ENCODE data around the gene TMEM40. TPM values are rescaled to one million over a fixed set of nuclear protein-coding genes. Genes with fewer than 3 reads are reported as not detected.
"Not testable (repeated sequence)": the region's sequence is repeated elsewhere in the genome, so short reads cannot be mapped to it uniquely, and the experiment has no call there.

The TMEM40 gene
- total RNA-seq, 1 experiment from 2014 or later = not detected

DNA sequence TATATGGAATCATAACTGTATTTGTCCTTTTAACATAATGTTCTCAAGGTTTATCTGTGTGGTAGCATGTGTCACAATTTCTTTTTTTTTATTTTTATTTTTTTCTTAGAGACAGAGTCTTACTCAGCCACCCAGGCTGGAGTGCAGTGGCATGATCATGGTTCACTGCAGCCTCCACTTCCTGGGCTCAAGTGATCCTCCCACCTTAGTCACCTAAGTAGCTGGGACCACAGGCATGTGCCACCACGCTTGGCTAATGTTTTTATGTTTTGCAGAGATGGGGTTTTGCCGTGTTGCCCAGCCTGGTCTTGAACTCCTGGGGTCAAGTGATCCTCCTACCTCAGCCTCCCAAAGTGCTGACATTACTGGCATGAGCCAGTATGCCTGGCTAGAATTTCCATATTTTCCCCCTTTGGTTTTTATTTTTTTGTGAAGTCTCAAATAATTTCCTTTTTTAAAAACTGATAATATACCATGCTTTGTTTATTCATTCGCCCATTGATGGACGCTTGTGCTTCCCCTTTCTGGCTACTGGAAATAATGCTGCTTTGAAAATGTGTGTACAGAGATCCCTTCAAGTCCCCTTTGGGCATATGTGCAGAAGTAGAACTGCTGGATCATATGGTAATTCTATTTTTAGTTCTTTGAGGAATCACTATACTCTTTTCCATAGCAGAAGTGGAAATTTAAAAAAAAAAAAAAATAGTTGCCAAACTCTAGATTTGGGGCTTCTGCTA is 28.4 kb downstream of the TMEM40 start:
- in situ Hi-C loops (cut with HindIII; ENCODE audit: low pct_unique_long_range_greater_than_20kb, low sequenced_read_pairs) = no loop called here
- peak; percentile 52 for DNase-seq (ENCODE audit: low read depth)

DNA sequence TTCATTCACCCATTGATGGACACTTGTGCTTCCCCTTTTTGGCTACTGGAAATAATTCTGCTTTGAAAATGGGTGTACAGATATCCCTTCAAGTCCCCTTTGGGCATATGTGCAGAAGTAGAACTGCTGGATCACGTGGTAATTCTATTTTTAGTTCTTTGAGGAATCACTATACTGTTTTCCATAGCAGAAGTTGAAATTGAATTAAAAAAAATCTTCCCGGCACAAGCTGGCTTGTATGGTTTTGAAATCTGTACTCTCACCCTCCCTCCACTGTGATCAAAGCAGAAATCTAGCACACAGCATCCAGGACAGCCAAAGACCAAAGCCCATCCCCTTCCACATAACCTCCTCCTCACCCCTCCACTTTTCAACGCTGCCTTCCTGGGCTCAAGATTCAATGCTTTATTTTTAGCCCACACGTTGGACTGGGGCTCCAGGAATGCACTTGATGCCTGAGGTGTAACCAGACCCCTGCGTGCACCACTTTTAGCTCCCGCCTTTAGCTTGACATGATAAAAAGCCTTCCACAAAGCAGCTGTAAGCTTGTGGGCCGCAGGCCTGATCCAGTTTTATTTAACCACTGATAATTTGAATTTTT is 29.9 kb downstream of the TMEM40 start:
- no peak for DNase-seq (ENCODE audit: low read depth)
- in situ Hi-C loops (cut with HindIII; ENCODE audit: low pct_unique_long_range_greater_than_20kb, low sequenced_read_pairs) = no loop called here

DNA sequence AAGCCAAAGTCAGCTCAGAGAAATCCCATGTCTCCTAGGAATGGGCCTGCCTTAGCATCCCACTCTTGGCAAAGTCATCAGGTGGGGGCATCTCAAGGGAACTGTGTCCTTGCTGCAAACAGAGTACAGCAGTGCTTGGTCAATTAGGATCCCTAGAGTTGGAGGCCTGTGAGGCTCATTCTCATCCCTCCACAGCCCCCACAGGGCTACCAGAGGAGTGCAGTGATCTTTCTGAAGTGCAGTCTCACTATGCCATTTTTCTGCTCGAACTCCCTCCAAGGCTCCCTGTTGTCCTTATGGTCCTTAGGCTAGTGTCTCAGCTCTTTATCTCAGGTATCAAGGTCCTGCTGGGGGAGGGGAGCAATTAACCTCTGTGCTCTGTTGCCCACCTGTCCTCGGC is 31.1 kb downstream of the TMEM40 start:
- in situ Hi-C loops (cut with HindIII; ENCODE audit: low pct_unique_long_range_greater_than_20kb, low sequenced_read_pairs) = no loop called here
- DNase-seq (ENCODE audit: low read depth) = no peak

DNA sequence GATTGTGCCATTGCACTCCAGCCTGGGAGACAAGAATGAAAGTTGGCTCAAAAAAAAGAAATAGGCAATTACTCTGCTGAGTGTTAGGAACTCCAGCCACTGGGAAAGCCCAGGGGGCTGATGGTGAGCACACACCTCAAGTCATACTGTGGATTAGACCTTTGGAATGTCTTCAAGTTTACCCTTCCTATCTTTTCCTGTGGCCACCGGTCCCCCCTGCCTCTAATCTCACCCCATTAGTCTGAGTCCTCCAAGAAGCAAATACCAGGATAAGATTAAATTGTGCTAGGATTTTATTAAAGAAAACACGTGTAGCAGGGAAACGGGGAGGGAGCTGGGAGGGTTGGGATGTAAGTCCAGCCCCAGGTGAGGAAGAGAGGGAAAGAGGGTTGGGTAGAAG is 31.6 kb downstream of the TMEM40 start:
- DNase-seq (ENCODE audit: low read depth) = no peak

DNA sequence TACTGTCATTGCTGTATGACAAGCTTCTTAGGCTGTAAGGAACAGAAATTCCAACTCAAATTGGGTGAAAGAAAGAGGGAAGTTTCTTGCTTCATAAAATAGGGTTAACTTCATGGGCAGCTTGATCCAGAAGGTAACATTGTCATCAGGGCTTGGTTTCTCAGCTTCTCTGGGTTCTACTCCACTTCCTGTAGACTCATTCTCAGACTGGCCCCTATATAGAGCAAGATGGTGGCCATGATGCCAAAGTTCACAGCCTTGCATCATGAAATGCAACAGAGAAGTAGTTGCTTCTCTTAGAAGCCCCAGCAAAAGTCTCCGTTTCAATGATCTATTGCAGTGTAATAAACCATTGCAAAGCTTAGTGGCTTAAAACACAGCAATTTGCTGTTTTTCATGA is 33.6 kb downstream of the TMEM40 start:
- no peak for DNase-seq (ENCODE audit: low read depth)

More for the DNA sequence above, 31.6 kb downstream of the TMEM40 start:
- in situ Hi-C loops (cut with HindIII; ENCODE audit: low pct_unique_long_range_greater_than_20kb, low sequenced_read_pairs) = no loop called here

DNA sequence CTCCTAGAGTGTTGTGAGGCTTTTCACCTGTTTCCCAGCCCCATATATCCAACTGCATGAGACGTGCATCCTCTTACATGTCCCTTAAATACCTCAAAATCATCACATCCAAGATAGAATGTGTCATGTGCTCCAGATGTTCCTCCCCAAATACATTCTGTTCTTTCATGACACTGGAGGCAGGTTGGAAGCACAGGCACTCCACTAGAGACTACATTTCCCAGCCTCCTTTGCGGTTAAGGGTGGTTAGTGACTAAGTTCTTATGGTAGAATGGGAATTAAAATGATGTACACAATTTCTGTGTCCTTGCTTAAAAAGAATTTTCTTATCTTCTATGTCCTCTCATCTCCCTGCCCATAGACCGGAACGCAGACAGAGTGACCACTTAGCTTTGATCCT is 34.3 kb downstream of the TMEM40 start:
- DNase-seq (ENCODE audit: low read depth) = no peak
- in situ Hi-C loops (cut with HindIII; ENCODE audit: low pct_unique_long_range_greater_than_20kb, low sequenced_read_pairs) = no loop called here

More for the DNA sequence above, 33.6 kb downstream of the TMEM40 start:
- in situ Hi-C loops (cut with HindIII; ENCODE audit: low pct_unique_long_range_greater_than_20kb, low sequenced_read_pairs) = no loop called here

DNA sequence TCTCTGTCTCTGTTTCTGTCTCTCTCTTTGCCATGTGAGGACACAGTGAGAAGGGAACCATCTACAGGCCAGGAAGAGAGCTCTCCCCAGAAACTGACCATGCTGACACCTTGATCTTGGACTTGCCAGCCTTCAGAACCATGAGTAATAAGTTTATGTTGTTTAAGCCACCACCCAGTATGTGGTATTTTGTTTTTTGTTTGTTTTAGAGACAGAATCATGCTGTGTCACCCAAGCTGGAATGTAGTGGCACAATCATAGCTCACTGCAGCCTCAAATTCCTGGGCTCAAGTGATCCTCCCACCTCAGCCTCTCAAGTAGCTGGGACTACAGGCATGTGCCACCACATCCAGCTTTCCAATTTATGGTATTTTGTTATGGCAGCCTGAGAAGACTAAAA is 35.7 kb downstream of the TMEM40 start:
- in situ Hi-C loops (cut with HindIII; ENCODE audit: low pct_unique_long_range_greater_than_20kb, low sequenced_read_pairs); DNase-seq (ENCODE audit: low read depth): not testable (repeated sequence)

DNA sequence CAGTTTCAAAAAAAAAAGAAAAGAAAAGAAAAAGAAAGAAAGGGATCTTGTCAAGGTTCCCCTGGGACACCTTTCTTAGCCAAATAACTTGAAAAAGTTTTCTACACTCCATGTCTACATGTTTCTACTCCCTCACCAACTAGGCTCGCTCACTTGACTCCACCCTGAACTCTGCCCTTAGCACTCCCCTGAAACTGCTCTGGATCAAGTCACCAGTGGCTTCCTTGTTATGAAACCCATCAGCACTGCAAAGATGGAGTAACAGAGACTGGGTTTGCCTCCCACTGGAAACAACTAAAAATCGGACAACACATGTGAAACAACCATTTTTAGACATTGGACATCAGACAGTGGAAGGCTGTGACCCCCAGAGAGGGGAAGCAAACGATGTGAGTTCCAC is 36.8 kb downstream of the TMEM40 start:
- no peak for DNase-seq (ENCODE audit: low read depth)
- in situ Hi-C loops (cut with HindIII; ENCODE audit: low pct_unique_long_range_greater_than_20kb, low sequenced_read_pairs) = no loop called here

DNA sequence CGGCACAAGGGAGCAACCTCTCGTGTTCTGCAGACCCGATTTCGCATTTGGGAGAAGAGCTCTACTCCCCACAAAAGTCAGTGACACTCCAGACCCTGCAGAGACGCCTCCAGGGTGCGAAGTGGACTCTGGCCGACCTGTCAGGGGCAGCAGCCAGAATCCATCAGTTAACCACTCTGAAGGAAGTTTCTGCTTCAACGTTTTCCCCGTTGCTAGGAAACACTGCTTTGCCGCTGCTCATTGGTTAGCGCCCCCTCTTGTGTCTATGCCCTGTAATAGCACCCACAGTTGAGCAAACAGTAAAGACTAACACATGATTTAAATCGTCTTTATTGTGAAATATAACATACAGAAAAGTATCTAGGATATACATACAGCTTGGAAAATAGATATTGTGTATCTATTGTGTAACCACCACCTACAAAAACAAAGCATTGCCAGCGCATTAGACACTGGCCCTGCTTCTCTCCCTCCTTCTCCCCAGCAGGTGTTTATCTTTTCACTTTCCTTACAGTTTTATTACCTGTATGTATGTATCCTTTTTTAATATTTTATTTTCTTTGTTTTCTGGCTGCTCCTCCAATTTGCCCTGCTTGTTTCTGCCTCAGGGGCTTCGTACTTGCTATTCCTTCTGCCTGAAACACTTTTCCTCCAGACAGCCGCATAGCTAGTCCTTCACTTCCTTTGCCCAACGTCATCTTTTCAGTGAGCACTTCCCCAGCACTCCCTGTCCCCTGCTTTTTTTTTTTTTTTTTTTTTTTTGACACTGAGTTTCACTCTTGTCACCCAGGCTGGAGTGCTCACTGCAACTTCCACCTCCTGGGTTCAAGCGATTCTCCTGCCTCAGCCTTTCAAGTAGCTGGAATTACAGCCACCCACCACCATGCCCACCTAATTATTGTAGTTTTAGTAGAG is 38.8 kb downstream of the TMEM40 start:
- in situ Hi-C loops (cut with HindIII; ENCODE audit: low pct_unique_long_range_greater_than_20kb, low sequenced_read_pairs) = no loop called here
- DNase-seq (ENCODE audit: low read depth) = peak; percentile 63

DNA sequence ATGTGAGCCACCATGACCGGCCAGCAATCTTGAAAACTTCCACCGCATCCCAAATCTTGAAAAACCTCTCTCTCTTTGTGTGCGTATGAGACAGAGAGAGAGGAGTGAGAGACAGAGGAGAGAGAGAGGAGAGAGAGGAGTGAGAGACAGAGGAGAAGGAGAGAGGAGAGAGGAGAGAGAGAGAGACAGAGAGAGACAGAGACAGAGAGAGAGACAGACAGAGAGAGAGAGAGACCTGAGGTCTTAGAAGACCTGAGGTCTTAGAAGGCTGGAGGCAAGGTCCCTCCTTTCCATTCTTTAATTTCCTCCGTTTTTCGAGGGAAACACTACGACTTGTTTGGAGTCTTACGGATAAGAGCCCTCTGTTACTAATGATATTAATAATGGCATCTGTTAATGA is 39.5 kb downstream of the TMEM40 start:
- DNase-seq (ENCODE audit: low read depth) = no peak
- in situ Hi-C loops (cut with HindIII; ENCODE audit: low pct_unique_long_range_greater_than_20kb, low sequenced_read_pairs) = no loop called here

DNA sequence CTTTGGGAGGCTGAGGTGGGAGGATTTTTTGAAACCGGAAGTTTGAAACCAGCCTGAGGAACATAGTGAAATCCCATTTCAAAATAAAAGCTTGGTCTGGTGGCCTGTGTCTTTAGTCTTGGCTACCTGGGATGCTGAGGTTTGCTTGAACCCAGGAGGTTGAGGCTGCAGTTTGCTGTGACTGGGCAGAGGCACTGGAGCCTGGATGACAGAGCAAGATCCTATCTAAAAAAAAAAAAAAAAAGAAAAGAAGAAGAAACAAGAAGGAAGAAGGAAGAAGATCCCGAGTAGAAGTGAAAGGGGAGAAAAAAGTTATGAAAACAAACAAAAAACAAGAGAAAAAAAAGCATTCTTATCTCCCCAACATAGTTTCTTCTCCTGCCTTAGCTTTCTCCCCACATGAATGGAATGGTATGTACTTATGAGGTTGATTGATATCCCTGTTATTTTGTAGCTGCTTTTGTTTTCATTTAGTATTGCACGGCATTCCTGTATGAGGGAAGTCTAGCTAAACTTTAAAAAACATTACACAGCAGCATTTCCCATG is 42.4 kb downstream of the TMEM40 start:
- peak; percentile 53 for DNase-seq (ENCODE audit: low read depth)
- in situ Hi-C loops (cut with HindIII; ENCODE audit: low pct_unique_long_range_greater_than_20kb, low sequenced_read_pairs) = no loop called here

DNA sequence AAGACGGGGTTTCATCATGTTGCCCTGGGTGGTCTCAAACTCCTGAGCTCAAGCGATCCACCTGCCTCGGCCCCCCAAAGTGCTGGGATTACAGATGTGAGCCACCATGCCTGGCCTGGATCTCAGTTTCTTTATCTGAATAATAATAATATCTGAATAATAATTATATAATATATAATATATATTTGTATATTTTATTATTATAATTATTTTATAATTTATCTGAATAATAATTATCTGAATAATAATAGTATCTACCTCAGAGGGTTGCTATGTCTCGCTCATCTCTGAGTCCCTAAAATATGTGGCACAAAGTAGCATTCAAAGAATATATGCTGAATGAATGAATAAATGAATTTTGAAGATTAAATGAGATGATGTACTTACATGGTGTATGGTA is 44.8 kb downstream of the TMEM40 start:
- in situ Hi-C loops (cut with HindIII; ENCODE audit: low pct_unique_long_range_greater_than_20kb, low sequenced_read_pairs) = no loop called here
- no peak for DNase-seq (ENCODE audit: low read depth)

DNA sequence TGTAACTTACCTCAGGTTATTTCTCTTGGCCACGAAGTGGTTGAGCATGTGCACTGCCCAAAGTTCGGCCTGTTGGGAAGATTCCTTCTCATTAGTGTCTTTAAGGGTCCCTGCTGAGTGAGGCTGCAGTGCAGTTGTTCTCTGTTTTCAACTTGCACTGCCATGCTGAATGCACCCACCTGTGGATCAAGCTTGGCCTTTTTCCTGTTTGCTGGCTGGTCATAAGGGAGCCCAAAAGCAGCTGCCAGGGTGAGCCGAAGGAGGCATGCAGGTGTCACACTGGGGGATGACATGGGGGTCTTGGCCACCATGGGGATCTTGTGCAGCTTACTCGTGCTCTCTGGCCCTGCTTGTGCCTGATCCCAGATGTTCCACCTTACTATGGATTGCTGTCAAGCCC is 49.0 kb downstream of the TMEM40 start:
- DNase-seq (ENCODE audit: low read depth) = no peak
- in situ Hi-C loops (cut with HindIII; ENCODE audit: low pct_unique_long_range_greater_than_20kb, low sequenced_read_pairs) = no loop called here

DNA sequence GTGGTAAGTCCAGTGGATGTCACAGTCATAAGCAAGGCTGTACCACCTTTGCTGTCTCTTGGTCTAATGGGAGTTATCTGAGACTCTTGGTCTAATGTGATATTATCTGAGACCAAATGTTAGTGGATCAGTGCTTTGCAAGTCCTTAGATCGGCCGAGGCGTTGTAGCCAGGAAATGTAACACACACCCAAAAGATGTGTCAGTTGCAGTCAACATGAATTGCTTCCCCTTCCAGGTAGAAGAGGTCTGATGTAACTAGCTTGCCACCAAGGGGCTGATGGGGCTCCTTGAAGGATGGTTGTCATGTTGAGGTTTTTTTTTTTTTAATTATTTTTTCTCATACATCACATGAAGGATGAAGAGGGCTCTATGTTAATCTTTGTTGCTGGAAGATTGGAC is 49.7 kb downstream of the TMEM40 start:
- DNase-seq (ENCODE audit: low read depth) = no peak
- in situ Hi-C loops (cut with HindIII; ENCODE audit: low pct_unique_long_range_greater_than_20kb, low sequenced_read_pairs) = no loop called here

DNA sequence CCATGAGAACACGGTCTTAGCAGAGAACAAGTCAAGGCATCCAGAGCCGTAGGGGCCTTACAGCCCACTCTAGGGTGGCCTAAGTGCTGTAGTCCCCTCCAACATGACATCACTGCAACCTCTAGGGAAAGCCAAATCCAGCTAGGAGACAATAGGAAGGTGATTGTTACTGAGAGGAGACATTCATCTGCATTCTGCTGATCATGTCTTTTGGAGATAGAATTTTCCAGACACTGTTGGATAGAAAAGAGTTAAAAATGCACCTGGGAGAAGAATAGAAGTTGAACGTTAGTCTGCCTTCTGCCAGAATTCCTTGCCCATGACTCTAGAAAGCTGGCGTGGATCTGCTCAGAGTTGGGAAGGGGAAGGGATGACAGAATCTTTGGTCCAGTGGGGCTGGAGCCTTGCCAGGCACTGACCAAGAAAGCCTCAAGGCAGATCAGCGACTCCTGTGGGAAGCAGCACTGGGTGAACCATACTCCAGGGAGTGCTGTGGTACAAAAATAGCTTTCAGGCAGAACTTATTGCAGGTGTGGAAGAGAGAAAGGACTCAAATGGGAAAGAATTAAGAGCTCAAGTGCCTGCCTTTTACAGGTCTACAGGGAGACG is 50.4 kb downstream of the TMEM40 start:
- DNase-seq (ENCODE audit: low read depth) = peak; percentile 32
- in situ Hi-C loops (cut with HindIII; ENCODE audit: low pct_unique_long_range_greater_than_20kb, low sequenced_read_pairs) = no loop called here

DNA sequence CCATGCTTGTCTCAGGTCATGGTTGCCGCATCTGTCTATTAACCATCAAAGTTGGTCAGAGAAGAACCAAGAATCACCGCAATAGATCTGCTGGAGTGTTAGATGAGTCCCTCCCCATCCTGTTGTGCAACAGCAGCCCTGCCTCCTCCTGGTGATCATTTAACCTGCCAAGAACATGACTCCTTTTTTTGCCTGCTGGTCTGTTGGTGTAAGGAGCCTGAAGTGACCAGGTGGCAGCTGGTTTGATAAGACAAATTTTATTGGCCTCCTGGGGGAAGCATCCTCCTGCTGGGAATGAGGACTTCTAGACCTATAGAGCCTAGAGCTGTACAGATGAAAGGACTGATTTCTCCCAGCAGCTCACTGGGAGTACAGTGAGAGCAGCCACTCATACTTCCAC is 51.6 kb downstream of the TMEM40 start:
- in situ Hi-C loops (cut with HindIII; ENCODE audit: low pct_unique_long_range_greater_than_20kb, low sequenced_read_pairs) = no loop called here

DNA sequence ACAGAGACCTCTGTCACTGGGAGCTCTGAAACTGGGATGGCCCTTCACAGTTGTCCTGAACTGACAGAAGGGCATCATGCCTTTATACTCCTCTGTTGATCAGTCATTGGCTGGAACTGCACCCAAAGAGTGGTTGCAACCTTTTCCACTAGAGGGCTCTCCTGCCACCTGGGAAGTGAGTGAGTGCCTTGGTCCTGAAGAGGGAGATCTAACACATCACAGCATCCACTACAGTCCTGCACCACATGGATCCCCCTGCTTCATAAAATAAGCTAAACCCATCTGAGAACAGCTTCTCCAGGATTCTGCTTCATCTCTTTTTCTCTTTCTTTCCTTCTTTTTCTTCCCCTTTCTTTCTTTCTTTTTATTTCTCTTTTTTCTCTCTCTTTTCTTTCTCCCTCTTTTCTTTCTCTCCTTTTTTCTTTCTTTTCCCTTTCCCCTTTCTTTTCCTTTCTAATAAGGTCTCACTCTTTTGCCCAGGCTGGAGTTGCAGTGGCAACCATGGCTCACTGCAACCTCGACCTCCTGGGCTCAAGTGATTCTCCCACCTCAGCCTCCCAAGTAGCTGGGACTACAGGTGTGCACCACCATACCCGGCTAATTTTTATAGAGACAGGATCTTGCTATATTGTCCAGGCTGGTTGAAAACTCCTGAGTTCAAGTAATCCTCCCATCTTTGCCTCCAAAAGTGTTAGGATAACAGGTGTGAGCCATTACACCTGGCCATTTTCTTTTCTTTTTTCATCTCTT is 52.4 kb downstream of the TMEM40 start:
- peak; percentile 53 for DNase-seq (ENCODE audit: low read depth)
- in situ Hi-C loops (cut with HindIII; ENCODE audit: low pct_unique_long_range_greater_than_20kb, low sequenced_read_pairs) = no loop called here

More for the DNA sequence above, 51.6 kb downstream of the TMEM40 start:
- no peak for DNase-seq (ENCODE audit: low read depth)

DNA sequence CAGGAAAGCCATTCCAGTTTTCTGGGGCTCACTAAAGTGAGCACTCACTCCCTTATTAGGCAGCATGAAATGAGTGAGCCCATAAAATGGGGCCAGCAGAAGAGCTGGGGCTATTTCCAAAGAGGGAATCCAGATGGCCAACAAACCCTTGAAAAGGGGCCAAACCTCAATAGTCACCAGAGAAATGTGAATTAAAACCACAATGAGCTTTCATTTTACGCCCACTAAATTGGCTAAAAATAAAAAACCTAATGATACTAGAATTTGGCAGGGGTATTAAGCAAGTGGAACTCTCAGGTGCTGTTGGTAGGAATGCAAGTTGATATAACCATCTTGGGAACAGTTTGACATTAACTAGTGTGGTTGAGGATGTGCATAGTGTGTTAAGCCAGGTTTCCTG is 53.1 kb downstream of the TMEM40 start:
- no peak for DNase-seq (ENCODE audit: low read depth)
- in situ Hi-C loops (cut with HindIII; ENCODE audit: low pct_unique_long_range_greater_than_20kb, low sequenced_read_pairs) = no loop called here
